Astrocyte (in vitro differentiated cells and primary cell): ENCODE data around the gene IGSF3. TPM values are rescaled to one million over a fixed set of nuclear protein-coding genes. Genes with fewer than 3 reads are reported as not detected.

ENCODE experiments used
- DNase-seq: peaks from one replicate; pipeline ENCODE4 v3.0.0-alpha.2; 2010; ENCODE audit warnings: low read depth
- FAIRE-seq: peaks from 2 replicates; lab custom pipeline; 2011; peaks lifted over from hg19 to GRCh38; lab: Jason Lieb, UNC
- H2AFZ ChIP-seq: 2 replicates; pipeline ENCODE4 v1.6.0; 2012; ENCODE audit warnings: low read depth, low read length, inconsistent platforms
- H3K27ac ChIP-seq: 2 replicates; pipeline ENCODE4 v1.5.1; 2011; ENCODE audit warnings: low read depth, low read length, inconsistent platforms
- H3K27me3 ChIP-seq: 2 replicates; pipeline ENCODE4 v1.6.0; 2011; ENCODE audit warnings: low read length, inconsistent platforms; ENCODE audit not compliant: insufficient read depth
- H3K36me3 ChIP-seq: 2 replicates; pipeline ENCODE4 v1.5.1; 2011; ENCODE audit warnings: low read length, inconsistent platforms; ENCODE audit not compliant: insufficient read depth
- H3K4me1 ChIP-seq: 2 replicates; pipeline ENCODE4 v1.5.1; 2011; ENCODE audit warnings: low read length, inconsistent platforms; ENCODE audit not compliant: insufficient read depth
- H3K4me2 ChIP-seq: 2 replicates; pipeline ENCODE4 v1.6.0; 2012; ENCODE audit warnings: low read length, inconsistent platforms
- H3K4me3 ChIP-seq: 2 replicates; pipeline ENCODE4 v1.5.1; 2011; ENCODE audit warnings: low read depth, mild to moderate bottlenecking, low read length, inconsistent platforms; ENCODE audit not compliant: insufficient read depth
- H3K79me2 ChIP-seq: 2 replicates; pipeline ENCODE4 v1.6.0; 2012; ENCODE audit warnings: mild to moderate bottlenecking, low read length, inconsistent platforms; ENCODE audit not compliant: insufficient read depth
- H3K9ac ChIP-seq: 2 replicates; pipeline ENCODE4 v1.6.0; 2012; ENCODE audit warnings: mild to moderate bottlenecking, low read length, inconsistent platforms
- H3K9me3 ChIP-seq: 2 replicates; pipeline ENCODE4 v1.5.1; 2012; ENCODE audit warnings: low read depth, mild to moderate bottlenecking, low read length, inconsistent platforms; ENCODE audit not compliant: insufficient read depth
- H4K20me1 ChIP-seq: 2 replicates; pipeline ENCODE4 v1.6.0; 2012; ENCODE audit warnings: low read length, inconsistent platforms; ENCODE audit not compliant: insufficient read depth
- H3K27ac Mint-ChIP-seq: one replicate; pipeline ENCODE4 v1.8.0; 2021; ENCODE audit warnings: mild to moderate bottlenecking, mixed read lengths; ENCODE audit not compliant: unreplicated experiment
- H3K27me3 Mint-ChIP-seq: one replicate; pipeline ENCODE4 v1.8.0; 2021; ENCODE audit warnings: low read depth, mixed read lengths; ENCODE audit not compliant: unreplicated experiment
- H3K36me3 Mint-ChIP-seq: one replicate; pipeline ENCODE4 v1.8.0; 2021; ENCODE audit warnings: low read depth, mixed read lengths; ENCODE audit not compliant: unreplicated experiment
- H3K4me1 Mint-ChIP-seq: one replicate; pipeline ENCODE4 v1.8.0; 2021; ENCODE audit warnings: low read depth, mixed read lengths; ENCODE audit not compliant: unreplicated experiment
- H3K4me3 Mint-ChIP-seq: one replicate; pipeline ENCODE4 v1.8.0; 2021; ENCODE audit warnings: mild to moderate bottlenecking, moderate library complexity, mixed read lengths; ENCODE audit not compliant: unreplicated experiment
- H3K9me3 Mint-ChIP-seq: one replicate; pipeline ENCODE4 v1.8.0; 2021; ENCODE audit warnings: mild to moderate bottlenecking, mixed read lengths; ENCODE audit not compliant: unreplicated experiment
- CTCF ChIP-seq: IDR thresholded peaks from 2 replicates; pipeline ENCODE4 v1.5.1; 2011; ENCODE audit warnings: low read depth, mild to moderate bottlenecking, inconsistent platforms, low read length, moderate library complexity; ENCODE audit not compliant: insufficient read depth
- EZH2 ChIP-seq: IDR thresholded peaks from 2 replicates; pipeline ENCODE4 v1.6.1; 2012; ENCODE audit warnings: mild to moderate bottlenecking, low read length, inconsistent platforms; ENCODE audit not compliant: insufficient read depth
- total RNA-seq: library from RNA; stranded (reverse); gene quantifications from 2 replicates; pipeline ENCODE4 v1.2.1, GENCODE V29; 2021

IGSF3 gene
- total RNA-seq, 1 donor from 2014 or later, result 11.7 TPM

- H3K4me3 ChIP-seq, result no peak overlapping the region
- no peak for FAIRE-seq
- H3K9me3 ChIP-seq, result no peaks in the 10 kb centered on the region
- no peak for TF ChIP-seq EZH2
- no peak for TF ChIP-seq CTCF
- no peaks in the 10 kb centered on the region for H3K9me3 Mint-ChIP-seq
- no peak for DNase-seq
- H4K20me1 ChIP-seq, result no peaks in the 10 kb centered on the region
- H3K36me3 ChIP-seq, result no peaks in the 10 kb centered on the region
- peaks cover 3% of the 10 kb centered on the region for H3K4me1 Mint-ChIP-seq
- no peaks in the 10 kb centered on the region for H3K4me1 ChIP-seq
- no peak overlapping the region for H3K9ac ChIP-seq
- no peaks in the 10 kb centered on the region for H3K36me3 Mint-ChIP-seq
- no peaks in the 10 kb centered on the region for H3K79me2 ChIP-seq
- no peaks in the 10 kb centered on the region for H3K27me3 Mint-ChIP-seq
- no peak overlapping the region for H3K27ac Mint-ChIP-seq
- H3K4me3 Mint-ChIP-seq, result no peak overlapping the region
- no peak overlapping the region for H2AFZ ChIP-seq
- no peak overlapping the region for H3K4me2 ChIP-seq
- H3K27me3 ChIP-seq, result no peaks in the 10 kb centered on the region
- no peak overlapping the region for H3K27ac ChIP-seq
Measured at GRCh38 chr1:116697548-116698243, 30.2 kb upstream of the IGSF3 start.

GRCh38 chr1:116694524-116694923 lies 27.0 kb upstream of the IGSF3 start:
- no peaks in the 10 kb centered on the region for H3K4me1 ChIP-seq
- peaks cover 7% of the 10 kb centered on the region for H3K27me3 ChIP-seq
- H4K20me1 ChIP-seq, result no peaks in the 10 kb centered on the region
- Mint-ChIP-seq H3K4me3 (no peak overlapping the region), H3K4me1 (peaks cover 3% of the 10 kb centered on the region), H3K27ac (no peak overlapping the region), H3K36me3 (no peaks in the 10 kb centered on the region), H3K27me3 (peaks cover 13% of the 10 kb centered on the region), H3K9me3 (no peaks in the 10 kb centered on the region)
- no peak overlapping the region for H3K9ac ChIP-seq
- FAIRE-seq (no peak), DNase-seq (no peak)
- H3K36me3 ChIP-seq, result no peaks in the 10 kb centered on the region
- H3K79me2 ChIP-seq, result no peaks in the 10 kb centered on the region
- no peaks in the 10 kb centered on the region for H3K9me3 ChIP-seq
- H3K27ac ChIP-seq, result no peak overlapping the region
- no peak overlapping the region for H3K4me3 ChIP-seq
- no peak for TF ChIP-seq CTCF
- TF ChIP-seq EZH2, result no peak
- no peak overlapping the region for H3K4me2 ChIP-seq
- no peak overlapping the region for H2AFZ ChIP-seq

- FAIRE-seq (no peak), DNase-seq (peak; percentile 62)
- no peaks in the 10 kb centered on the region for H3K36me3 ChIP-seq
- peaks cover 7% of the 10 kb centered on the region for H3K27me3 ChIP-seq
- Mint-ChIP-seq H3K27me3 (peaks cover 16% of the 10 kb centered on the region), H3K9me3 (no peaks in the 10 kb centered on the region), H3K27ac (no peak overlapping the region), H3K36me3 (no peaks in the 10 kb centered on the region), H3K4me1 (peaks cover 3% of the 10 kb centered on the region), H3K4me3 (no peak overlapping the region)
- no peaks in the 10 kb centered on the region for H3K9me3 ChIP-seq
- H3K9ac ChIP-seq, result no peak overlapping the region
- H2AFZ ChIP-seq, result no peak overlapping the region
- H3K4me1 ChIP-seq, result no peaks in the 10 kb centered on the region
- no peaks in the 10 kb centered on the region for H4K20me1 ChIP-seq
- no peaks in the 10 kb centered on the region for H3K79me2 ChIP-seq
- no peak overlapping the region for H3K4me3 ChIP-seq
- TF ChIP-seq EZH2, result no peak
- TF ChIP-seq CTCF, result no peak
- no peak overlapping the region for H3K27ac ChIP-seq
- no peak overlapping the region for H3K4me2 ChIP-seq
Measured at GRCh38 chr1:116693759-116694480, 26.4 kb upstream of the IGSF3 start.
